ENCODE results near the gene TSPAN10. TPM values are rescaled to one million over a fixed set of nuclear protein-coding genes. Genes with fewer than 3 reads are reported as not detected.

TSPAN10 gene
- total RNA-seq, 1 donor from 2014 or later = not detected

- H3K36me3 ChIP-seq = peaks cover 0 to 96% of the 10 kb centered on the region in 2 donors
- H3K27me3 ChIP-seq = no peaks in the 10 kb centered on the region
These were observed 53.6 kb downstream of the TSPAN10 start for GRCh38 chr17:81690549-81690948.

GRCh38 chr17:81691196-81691595 lies 54.2 kb downstream of the TSPAN10 start:
- Histone ChIP-seq H3K4me3 (no peak overlapping the region), H3K27me3 (no peaks in the 10 kb centered on the region), H3K36me3 (peaks cover 0 to 96% of the 10 kb centered on the region in 2 donors), H3K9me3 (no peaks in the 10 kb centered on the region), H3K4me1 (peaks cover 11% of the 10 kb centered on the region), H3K27ac (no peak overlapping the region)
- intact Hi-C loops (cut with DNase I) = no loop called here
- TF ChIP-seq CTCF (IDR thresholded peaks at IDR 0.05) = no peak
- no peak for TF ChIP-seq POLR2A (IDR thresholded peaks at IDR 0.05)
- no peak for TF ChIP-seq POLR2AphosphoS5 (IDR thresholded peaks at IDR 0.05; ENCODE audit: insufficient read depth in 1 of 2, low read depth in 1 of 2)
- no peak for DNase-seq (ENCODE audit: extremely low spot score in 2 of 2)

More at GRCh38 chr17:81690549-81690948, 53.6 kb downstream of the TSPAN10 start:
- DNase-seq (ENCODE audit: extremely low spot score in 2 of 2) = no peak
- Histone ChIP-seq H3K4me3 (no peak overlapping the region), H3K27ac (no peak overlapping the region), H3K9me3 (no peaks in the 10 kb centered on the region), H3K4me1 (peaks cover 17% of the 10 kb centered on the region)
- TF ChIP-seq CTCF (IDR thresholded peaks at IDR 0.05) (no peak), POLR2A (IDR thresholded peaks at IDR 0.05) (no peak), POLR2AphosphoS5 (IDR thresholded peaks at IDR 0.05; ENCODE audit: insufficient read depth in 1 of 2, low read depth in 1 of 2) (no peak)
- intact Hi-C loops (cut with DNase I) = no loop called here

- intact Hi-C loops (cut with DNase I) = no loop called here
- no peak overlapping the region for H3K4me3 ChIP-seq
- no peak for DNase-seq (ENCODE audit: extremely low spot score in 2 of 2)
- no peak overlapping the region for H3K27ac ChIP-seq
- H3K4me1 ChIP-seq = peaks cover 7% of the 10 kb centered on the region
- no peaks in the 10 kb centered on the region for H3K9me3 ChIP-seq
- H3K36me3 ChIP-seq = peaks cover 0 to 96% of the 10 kb centered on the region in 2 donors
- TF ChIP-seq POLR2A (IDR thresholded peaks at IDR 0.05) (no peak), POLR2AphosphoS5 (IDR thresholded peaks at IDR 0.05; ENCODE audit: insufficient read depth in 1 of 2, low read depth in 1 of 2) (no peak), CTCF (IDR thresholded peaks at IDR 0.05) (no peak)
- no peaks in the 10 kb centered on the region for H3K27me3 ChIP-seq
These were observed 54.6 kb downstream of the TSPAN10 start for GRCh38 chr17:81691608-81692007.

GRCh38 chr17:81693509-81694210 lies 56.7 kb downstream of the TSPAN10 start:
- H3K27ac ChIP-seq = no peak overlapping the region
- H3K36me3 ChIP-seq = peaks cover 0 to 92% of the 10 kb centered on the region in 2 donors
- no peak overlapping the region for H3K4me3 ChIP-seq
- H3K4me1 ChIP-seq = no peaks in the 10 kb centered on the region
- no peaks in the 10 kb centered on the region for H3K27me3 ChIP-seq
- H3K9me3 ChIP-seq = no peaks in the 10 kb centered on the region
- TF ChIP-seq POLR2A (IDR thresholded peaks at IDR 0.05) (no peak), CTCF (IDR thresholded peaks at IDR 0.05) (no peak), POLR2AphosphoS5 (IDR thresholded peaks at IDR 0.05; ENCODE audit: insufficient read depth in 1 of 2, low read depth in 1 of 2) (no peak)
- intact Hi-C loops (cut with DNase I) = no loop called here
- DNase-seq (ENCODE audit: extremely low spot score in 2 of 2) = no peak

GRCh38 chr17:81694810-81695209 lies 57.8 kb downstream of the TSPAN10 start:
- H3K9me3 ChIP-seq = no peaks in the 10 kb centered on the region
- H3K27me3 ChIP-seq = no peaks in the 10 kb centered on the region
- TF ChIP-seq CTCF (IDR thresholded peaks at IDR 0.05) (no peak), POLR2AphosphoS5 (IDR thresholded peaks at IDR 0.05; ENCODE audit: insufficient read depth in 1 of 2, low read depth in 1 of 2) (no peak), POLR2A (IDR thresholded peaks at IDR 0.05) (no peak)
- no peak overlapping the region for H3K27ac ChIP-seq
- intact Hi-C loops (cut with DNase I) = no loop called here
- H3K36me3 ChIP-seq = peaks cover 0 to 87% of the 10 kb centered on the region in 2 donors
- H3K4me3 ChIP-seq = no peak overlapping the region
- H3K4me1 ChIP-seq = no peaks in the 10 kb centered on the region
- DNase-seq (ENCODE audit: extremely low spot score in 2 of 2) = no peak
